GM18505 (cell line): ENCODE measurements around the gene EFNA1.

ENCODE experiments used
- ATAC-seq: cut with Tn5 transposase; IDR thresholded peaks from one replicate; pipeline ENCODE4 v1.9.1; 2021; ENCODE audit not compliant: unreplicated experiment
- POLR2A ChIP-seq: IDR thresholded peaks from 4 replicates; pipeline ENCODE4 v1.6.1; 2011; ENCODE audit warnings: borderline replicate concordance; ENCODE audit not compliant: insufficient read depth, insufficient read length; ENCODE audit errors: extremely low read depth

The EFNA1 gene

DNA sequence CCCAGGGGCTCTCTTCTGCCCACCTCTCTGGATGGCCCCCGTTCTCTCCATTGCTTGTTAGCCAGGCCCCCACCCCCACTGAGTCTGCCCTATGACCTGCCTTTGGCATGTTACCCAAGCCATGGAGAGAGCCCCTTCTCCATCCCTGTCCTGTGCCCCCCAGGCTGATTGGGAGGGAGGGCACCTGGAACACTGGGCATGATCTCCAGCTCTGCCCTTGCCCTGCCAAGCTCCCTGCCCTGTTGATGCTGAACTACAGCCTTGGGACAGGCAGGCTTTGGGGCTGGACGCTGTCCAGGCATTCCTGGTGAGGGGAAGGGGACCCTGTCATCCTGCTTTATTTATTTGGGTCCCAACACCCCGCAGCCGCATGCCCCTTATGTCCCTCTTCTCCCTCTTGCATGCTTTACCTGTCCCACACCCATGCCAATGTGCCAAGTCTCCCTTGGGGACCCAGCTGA, 56.7 kb downstream of the EFNA1 start:
- ATAC-seq = no peak
- no peak for TF ChIP-seq POLR2A
